GM19043 (cell line): ENCODE data around the gene CKMT1B.
"Not testable (repeated sequence)": the region's sequence is repeated elsewhere in the genome, so short reads cannot be mapped to it uniquely, and the experiment has no call there.

Experiments used
- ATAC-seq: cut with Tn5 transposase; IDR thresholded peaks from one replicate; pipeline ENCODE4 v1.9.1; 2021; ENCODE audit warnings: low read depth; ENCODE audit not compliant: unreplicated experiment

The CKMT1B gene

DNA sequence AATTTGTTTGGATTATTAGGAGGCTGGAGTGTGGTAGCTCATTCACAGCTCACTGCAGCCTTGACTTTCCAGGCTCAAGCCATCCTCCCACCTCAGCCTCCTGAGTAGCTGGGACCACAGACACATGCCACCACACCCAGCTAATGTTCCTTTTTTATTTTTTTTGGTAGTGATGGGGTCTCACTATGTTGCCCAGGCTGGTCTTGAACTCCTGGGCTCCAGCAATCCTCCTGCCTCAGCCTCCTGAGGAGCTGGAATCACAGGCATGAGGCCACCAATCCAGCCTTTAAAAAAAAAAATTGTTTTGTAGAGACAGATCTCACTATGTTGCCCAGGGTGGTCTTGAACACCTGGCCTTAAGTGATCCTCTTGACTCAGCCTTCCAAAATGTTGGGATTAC, 33.1 kb downstream of the CKMT1B start:
- ATAC-seq: not testable (repeated sequence)

DNA sequence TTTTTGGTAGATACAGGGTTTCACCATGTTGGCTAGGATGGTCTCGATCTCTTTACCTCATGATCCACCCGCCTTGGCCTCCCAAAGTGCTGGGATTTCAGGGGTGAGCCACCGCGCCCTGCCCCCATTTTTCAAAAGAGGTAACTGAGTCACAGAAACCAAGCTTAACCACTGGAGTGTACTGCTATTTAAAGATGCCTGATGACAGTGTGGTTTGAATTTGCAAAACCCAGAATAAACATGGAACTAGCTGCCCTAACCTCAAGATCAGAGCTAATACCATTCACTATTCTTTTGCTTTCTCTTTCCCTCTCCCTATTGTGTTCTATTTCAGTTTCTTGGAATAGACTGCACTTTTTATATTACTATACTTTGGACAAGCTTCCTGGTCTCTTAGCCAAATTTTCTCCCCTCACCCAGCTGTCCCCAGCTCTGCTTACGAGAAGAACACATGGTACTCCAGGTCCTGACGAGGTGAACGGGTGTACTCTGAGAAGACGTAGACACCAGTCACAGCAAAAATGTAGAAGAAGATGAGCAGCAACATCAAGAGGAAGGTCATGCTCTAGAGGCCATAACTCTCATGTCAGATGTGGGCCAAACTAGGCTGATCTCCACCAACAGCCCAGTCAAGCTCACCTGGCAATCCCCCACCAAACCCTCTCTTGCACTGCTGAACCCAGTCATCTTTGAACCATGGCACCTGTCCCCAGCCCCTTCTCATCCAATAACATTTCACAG, 44.8 kb downstream of the CKMT1B start:
- ATAC-seq: not testable (repeated sequence)
